Uterus (tissue), 2 donors: ENCODE results near the gene GRK3.

ENCODE experiments used
- CTCF ChIP-seq, 4 experiments: fragments of 200-600 bp in 2 of 4; fragments of 450-650 bp in 2 of 4; sonication (generic) in 2 of 4; IDR thresholded peaks; one replicate each; pipeline ENCODE4 v1.5.1; 2016 to 2019; ENCODE audit warnings: antibody characterized with exemption in 4 of 4, mild to moderate bottlenecking in 2 of 4, moderate library complexity in 1 of 4
- POLR2A ChIP-seq, 2 donors: fragments of 450-650 bp; IDR thresholded peaks; one replicate each; pipeline ENCODE4 v1.6.1; 2016; ENCODE audit warnings: antibody characterized with exemption in 2 of 2, mild to moderate bottlenecking in 1 of 2, moderate library complexity in 1 of 2

GRCh38 chr22:25569361-25569760 lies 4.9 kb downstream of the GRK3 start:
- TF ChIP-seq CTCF (IDR thresholded peaks at IDR 0.05) = no peak
- no peak for TF ChIP-seq POLR2A (IDR thresholded peaks at IDR 0.05)
